SKM-1 treated with dmso at 0.1 percent for 144 hours (cell line): ENCODE measurements around the gene ZBTB5.
"Not testable (repeated sequence)": the region's sequence is repeated elsewhere in the genome, so short reads cannot be mapped to it uniquely, and the experiment has no call there.

Experiments used
- DNase-seq: peaks from one replicate; lab custom pipeline; 2025; ENCODE audit not compliant: unreplicated experiment; lab: John Stamatoyannopoulos, UW

Gene ZBTB5

GRCh38 chr9:37452611-37453010 lies 12.6 kb downstream of the ZBTB5 start:
- no peak for DNase-seq

- DNase-seq, result no peak
These were observed 13.6 kb downstream of the ZBTB5 start for GRCh38 chr9:37451628-37452027.

- DNase-seq, result no peak
These were observed 15.2 kb downstream of the ZBTB5 start for GRCh38 chr9:37449862-37450632.

GRCh38 chr9:37447111-37447510 lies 18.1 kb downstream of the ZBTB5 start:
- no peak for DNase-seq

- no peak for DNase-seq
These were observed 18.8 kb downstream of the ZBTB5 start for GRCh38 chr9:37446401-37446800.

- DNase-seq, result no peak
These were observed 19.4 kb downstream of the ZBTB5 start for GRCh38 chr9:37445832-37446231.

GRCh38 chr9:37444890-37445289 lies 20.4 kb downstream of the ZBTB5 start:
- no peak for DNase-seq

- no peak for DNase-seq
These were observed 21.7 kb downstream of the ZBTB5 start for GRCh38 chr9:37443566-37443965.

- no peak for DNase-seq
These were observed 22.7 kb downstream of the ZBTB5 start for GRCh38 chr9:37442556-37442955.

- DNase-seq, result no peak
These were observed 23.4 kb downstream of the ZBTB5 start for GRCh38 chr9:37441776-37442370.

GRCh38 chr9:37438359-37438758 lies 26.9 kb downstream of the ZBTB5 start:
- DNase-seq, result no peak

GRCh38 chr9:37437621-37438020 lies 27.6 kb downstream of the ZBTB5 start:
- DNase-seq, result no peak

- no peak for DNase-seq
These were observed 28.2 kb downstream of the ZBTB5 start for GRCh38 chr9:37437010-37437409.

GRCh38 chr9:37436540-37436939 lies 28.7 kb downstream of the ZBTB5 start:
- no peak for DNase-seq

- no peak for DNase-seq
These were observed 31.3 kb downstream of the ZBTB5 start for GRCh38 chr9:37433867-37434371.

- no peak for DNase-seq
These were observed 33.2 kb downstream of the ZBTB5 start for GRCh38 chr9:37432020-37432419.

GRCh38 chr9:37430841-37431597 lies 34.2 kb downstream of the ZBTB5 start:
- DNase-seq, result no peak

- DNase-seq, result no peak
These were observed 35.6 kb downstream of the ZBTB5 start for GRCh38 chr9:37429441-37430285.

- no peak for DNase-seq
These were observed 36.9 kb downstream of the ZBTB5 start for GRCh38 chr9:37428345-37428744.

GRCh38 chr9:37426846-37427245 lies 38.4 kb downstream of the ZBTB5 start:
- no peak for DNase-seq

GRCh38 chr9:37426431-37426830 lies 38.8 kb downstream of the ZBTB5 start:
- DNase-seq, result not testable (repeated sequence)
